K562 (cell line): ENCODE data around the gene NOTCH3. TPM values are rescaled to one million over a fixed set of nuclear protein-coding genes. Genes with fewer than 3 reads are reported as not detected.

Experiments used
- ATAC-seq: fragments of 200-7000 bp; cut with Tn5 transposase; 3 replicates; pipeline ENCODE4 v1.9.1; 2020; ENCODE audit warnings: moderate library complexity
- BruUV-seq: library from RNA; stranded (reverse); fragments of 400-500 nt; replicated peaks from 2 replicates; lab custom pipeline; 2021; lab: Mats Ljungman, UMichigan
- CTCF ChIA-PET: fragments of 300-600 bp; formaldehyde crosslinking; extraction: SDS; loops from one replicate; lab custom pipeline; 2021; ENCODE audit warnings: low intra/inter-chr PET ratio; lab: Yijun Ruan, JAX
- POLR2A ChIA-PET: fragments of 300-600, 350-650 bp; sonication (Branson Sonifier 250); formaldehyde crosslinking; extraction: SDS; loops from one replicate; lab custom pipeline; 2021; ENCODE audit warnings: antibody characterized with exemption, inconsistent platforms; lab: Yijun Ruan, JAX
- DNase-seq, 4 experiments: peaks; one replicate each; pipeline versions ENCODE4 v3.0.0 to v3.0.0-alpha.2; 2011 to 2018; ENCODE audit warnings: low spot score in 3 of 4, mixed read lengths in 3 of 4; ENCODE audit errors: extremely low read depth in 1 of 4
- FAIRE-seq: peaks from 2 replicates; lab custom pipeline; 2011; peaks lifted over from hg19 to GRCh38; lab: Jason Lieb, UNC
- H2AFZ ChIP-seq: 2 replicates; pipeline ENCODE4 v1.6.0; 2011; ENCODE audit warnings: low read depth, low read length, control low read depth, inconsistent platforms
- H3K27ac ChIP-seq: fragments of 200-600 bp; 3 replicates; pipeline ENCODE4 v1.8.0; 2011; ENCODE audit warnings: low read depth, mild to moderate bottlenecking, control low read depth, inconsistent platforms, low read length, moderate library complexity, mixed read lengths; ENCODE audit errors: extremely low read depth
- H3K27me3 ChIP-seq, 2 experiments: fragments of 300-600 bp in 1 of 2; 2 replicates in 1 of 2; 3 replicates in 1 of 2; pipeline versions ENCODE4 v1.6.0 to v1.8.0; 2011; ENCODE audit warnings: inconsistent platforms in 2 of 2, low read length in 2 of 2, mild to moderate bottlenecking in 1 of 2, mixed read lengths in 1 of 2, moderate library complexity in 1 of 2; ENCODE audit not compliant: control insufficient read depth in 2 of 2, insufficient read depth in 2 of 2
- H3K36me3 ChIP-seq: fragments of 300-600 bp; 3 replicates; pipeline ENCODE4 v1.8.0; 2011; ENCODE audit warnings: mild to moderate bottlenecking, low read length, inconsistent platforms; ENCODE audit not compliant: control insufficient read depth, insufficient read depth
- H3K4me1 ChIP-seq, 2 experiments: fragments of 200-600 bp in 1 of 2; replicated peaks in 1 of 2; 2 replicates in 1 of 2; 3 replicates in 1 of 2; pipeline versions ENCODE4 v1.5.1 to v1.8.0; 2011; ENCODE audit warnings: inconsistent platforms in 2 of 2, low read length in 2 of 2, mild to moderate bottlenecking in 1 of 2, mixed read lengths in 1 of 2, moderate library complexity in 1 of 2; ENCODE audit not compliant: control insufficient read depth in 2 of 2, insufficient read depth in 2 of 2
- H3K4me2 ChIP-seq: 2 replicates; pipeline ENCODE4 v1.6.1; 2011; ENCODE audit warnings: low read length, control low read depth, inconsistent platforms, mixed read lengths; ENCODE audit not compliant: insufficient read depth
- H3K4me3 ChIP-seq: fragments of 200-600 bp; sonication (generic), shearing (Covaris generic); 2 replicates; pipeline ENCODE4 v1.5.1; 2016; ENCODE audit warnings: control low read depth, inconsistent platforms
- H3K79me2 ChIP-seq: fragments of 200-600 bp; 3 replicates; pipeline ENCODE4 v1.8.0; 2011; ENCODE audit warnings: low read length, inconsistent platforms; ENCODE audit not compliant: control insufficient read depth, insufficient read depth
- H3K9ac ChIP-seq, 2 experiments: 2 replicates each; pipeline versions ENCODE4 v1.6.0 to v1.6.1; 2011; ENCODE audit warnings: low read depth in 2 of 2, low read length in 2 of 2, control low read depth in 1 of 2, inconsistent platforms in 1 of 2, mild to moderate bottlenecking in 1 of 2, mixed read lengths in 1 of 2; ENCODE audit not compliant: insufficient read depth in 1 of 2
- H3K9me1 ChIP-seq: one replicate; pipeline ENCODE4 v1.6.0; 2011; ENCODE audit warnings: inconsistent platforms, mild to moderate bottlenecking, low read length, moderate library complexity; ENCODE audit not compliant: control insufficient read depth, insufficient read depth
- H3K9me3 ChIP-seq: replicated peaks from 2 replicates; pipeline ENCODE4 v1.5.1; 2011; ENCODE audit warnings: low read depth, low read length, inconsistent platforms; ENCODE audit not compliant: control insufficient read depth, insufficient read depth
- H4K20me1 ChIP-seq: replicated peaks from 2 replicates; pipeline ENCODE4 v1.6.1; 2011; ENCODE audit warnings: low read length, inconsistent platforms, mixed read lengths; ENCODE audit not compliant: control insufficient read depth, insufficient read depth
- ASH1L ChIP-seq: fragments of 450-650 bp; IDR thresholded peaks from 2 replicates; pipeline ENCODE4 v1.6.1; 2018; ENCODE audit warnings: borderline replicate concordance, mild to moderate bottlenecking, low read depth; ENCODE audit not compliant: partially characterized antibody
- CBX1 ChIP-seq: sonication (generic); IDR thresholded peaks from 2 replicates; pipeline ENCODE4 v1.6.1; 2016; ENCODE audit warnings: antibody characterized with exemption, low read depth, mild to moderate bottlenecking
- CCAR2 ChIP-seq: fragments of 200-400 bp; formaldehyde crosslinking; IDR thresholded peaks from 2 replicates; pipeline ENCODE4 v1.6.1; 2017; ENCODE audit warnings: mild to moderate bottlenecking, low read depth, low read length
- FOXA1 ChIP-seq: fragments of 450-650 bp; IDR thresholded peaks from 2 replicates; pipeline ENCODE4 v1.6.1; 2016; ENCODE audit warnings: mild to moderate bottlenecking, borderline replicate concordance
- GATAD2A ChIP-seq: fragments of 450-650 bp; IDR thresholded peaks from 2 replicates; pipeline ENCODE4 v1.6.1; 2017
- GTF2B ChIP-seq: IDR thresholded peaks from 2 replicates; pipeline ENCODE4 v1.6.1; 2011; ENCODE audit not compliant: insufficient read length; ENCODE audit errors: extremely low read depth
- HES1 ChIP-seq: fragments of 450-650 bp; IDR thresholded peaks from 2 replicates; pipeline ENCODE4 v1.6.1; 2016; ENCODE audit warnings: low read depth, mild to moderate bottlenecking, moderate library complexity
- HNRNPH1 ChIP-seq: fragments of 200-400 bp; formaldehyde crosslinking; optimal IDR thresholded peaks from 2 replicates; pipeline ENCODE3; 2017; ENCODE audit warnings: low read depth, mild to moderate bottlenecking, low read length, moderate library complexity
- HNRNPK ChIP-seq: fragments of 200-400 bp; formaldehyde crosslinking; IDR thresholded peaks from one replicate; pipeline ENCODE4 v1.6.1; 2018; ENCODE audit warnings: mild to moderate bottlenecking, low read depth, low read length; ENCODE audit not compliant: poor library complexity, severe bottlenecking
- LARP7 ChIP-seq: fragments of 450-650 bp; IDR thresholded peaks from 2 replicates; pipeline ENCODE4 v1.6.1; 2016
- MYNN ChIP-seq, 2 experiments: sonication (generic); formaldehyde crosslinking in 1 of 2; IDR thresholded peaks; 2 replicates each; pipeline versions ENCODE4 v1.5.0 to v1.6.1; 2016 to 2020; ENCODE audit warnings: antibody characterized with exemption in 1 of 2, missing genetic modification reagents in 1 of 2
- NFIX ChIP-seq: fragments of 250-450 bp; sonication (Bioruptor Pico); IDR thresholded peaks from 2 replicates; pipeline ENCODE4 v1.4.0; 2020; ENCODE audit warnings: low read depth, mild to moderate bottlenecking, moderate library complexity
- NRF1 ChIP-seq, 2 experiments: fragments of 450-650 bp; IDR thresholded peaks in 1 of 2; conservative IDR thresholded peaks in 1 of 2; 2 replicates each; pipeline ENCODE4 v1.6.1; 2014; ENCODE audit warnings: mild to moderate bottlenecking in 2 of 2
- RCOR1 ChIP-seq, 2 experiments: IDR thresholded peaks; 2 replicates each; pipeline ENCODE4 v1.6.1; 2012; ENCODE audit warnings: low read depth in 2 of 2, low read length in 2 of 2, borderline replicate concordance in 1 of 2, improper control_type of control experiment in 1 of 2
- RFX5 ChIP-seq: IDR thresholded peaks from 2 replicates; pipeline ENCODE4 v1.6.1; 2011; ENCODE audit warnings: low read depth, mild to moderate bottlenecking, improper control_type of control experiment, low read length
- SIRT6 ChIP-seq: IDR thresholded peaks from one replicate; pipeline ENCODE4 v1.6.1; 2012; ENCODE audit warnings: low read depth, mild to moderate bottlenecking, control low read depth, inconsistent platforms, low read length, moderate library complexity
- TCF7L2 ChIP-seq: fragments of 150-350 bp; IDR thresholded peaks from 2 replicates; pipeline ENCODE4 v1.6.1; 2016; ENCODE audit warnings: low read depth, mild to moderate bottlenecking, low read length, moderate library complexity
- ZBTB1 ChIP-seq: sonication (generic); formaldehyde crosslinking; IDR thresholded peaks from 2 replicates; pipeline ENCODE4 v1.8.1; 2023; ENCODE audit warnings: missing genetic modification reagents, low read depth, mild to moderate bottlenecking, borderline replicate concordance
- ZC3H11A ChIP-seq: IDR thresholded peaks from 2 replicates; pipeline ENCODE4 v1.6.1; 2012; ENCODE audit warnings: low read depth, low read length, improper control_type of control experiment
- ZNF354B ChIP-seq: fragments of 250-450 bp; sonication (Bioruptor Pico); IDR thresholded peaks from 2 replicates; pipeline ENCODE4 v1.4.0; 2020
- WGBS: fragments of 100-300 bp; shearing (Covaris generic); methylation state at CpG from one replicate; pipeline ENCODE4 v1.1.6; 2016; ENCODE audit warnings: low coverage, mixed read lengths; ENCODE audit not compliant: insufficient coverage; ENCODE audit errors: missing lambda C conversion rate; 5-methylcytosine and 5-hydroxymethylcytosine counted together
- in situ Hi-C: fragments of 300-500 bp; cut with MboI; formaldehyde crosslinking; loops from 4 replicates; pipeline ENCODE4 v1.15.0; 2018; ENCODE audit warnings: inconsistent platforms, mixed read lengths
- intact Hi-C: fragments of 100-400 bp; cut with micrococcal nuclease; formaldehyde crosslinking; loops from 2 replicates; pipeline ENCODE4 v1.14.2; 2022
- polyA plus RNA-seq, 8 experiments: library from polyadenylated mRNA; depleted of rRNA in 4 of 8; stranded (reverse) in 5 of 8; unstranded in 3 of 8; fragments of >200 nt; fragmentation: Nextera tagmentation in 2 of 8; fragmentation: Illumina TruSeq in 1 of 8; extraction: Ambion mirVana in 2 of 8; extraction: Trizol in 1 of 8; gene quantifications; 2 replicates each; pipeline versions ENCODE4 v1.2.1 to v1.2.3, GENCODE V29; 2011 to 2014; ENCODE audit warnings: inconsistent platforms in 1 of 8, missing spikeins in 1 of 8
- total RNA-seq, 7 experiments: library from RNA; depleted of rRNA in 6 of 7; stranded (reverse); fragments of >200 nt in 6 of 7; fragmentation: Illumina TruSeq in 2 of 7; extraction: Trizol in 2 of 7; gene quantifications; 2 replicates each; pipeline versions ENCODE4 v1.2.1 to v1.2.3, GENCODE V29; 2011 to 2021; ENCODE audit warnings: low replicate concordance in 1 of 7
- TF ChIP-seq, protein P1 (sequence below): fragments of 250-450 bp; sonication (Bioruptor Pico); IDR thresholded peaks from 2 replicates; pipeline ENCODE4 v1.8.0; 2021; ENCODE audit warnings: moderate library complexity, mild to moderate bottlenecking, inconsistent platforms

NOTCH3 gene
- total and polyA plus RNA-seq, 9 of the 15 experiments (the other 6 are each of a cell fraction or from before 2014, with no cell fraction given) = under 0.01 to 1.2 (median 0.16) TPM

DNA sequence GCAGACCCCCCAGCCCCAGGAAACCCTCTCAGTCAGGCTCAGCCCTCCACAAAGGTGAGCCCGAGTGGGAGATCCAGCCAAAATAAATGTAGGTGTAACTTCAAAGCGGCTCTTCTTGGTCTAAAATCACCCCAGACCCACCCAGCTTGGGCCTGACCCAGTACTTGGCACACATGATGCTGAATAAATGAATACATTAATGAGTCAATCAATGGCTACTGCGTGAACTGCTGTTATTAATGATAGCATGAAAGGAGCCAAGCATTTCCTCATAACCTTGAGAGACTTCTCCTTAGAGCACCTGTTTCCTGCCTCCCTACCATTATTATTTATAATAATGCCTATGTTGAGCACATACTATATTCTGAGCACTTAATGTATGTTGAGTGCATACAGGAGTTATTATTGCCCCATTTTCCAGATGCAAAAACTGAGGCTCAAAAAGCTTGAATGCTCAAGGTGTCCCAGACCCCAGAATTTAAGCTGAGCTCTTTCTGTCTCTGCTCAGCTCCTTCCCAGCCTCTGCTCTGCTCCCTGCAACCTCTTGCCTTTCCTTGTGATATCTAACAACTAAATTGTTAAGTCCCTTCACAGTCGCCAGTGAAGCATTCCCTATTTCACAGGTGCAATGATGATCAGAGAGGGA lies 4.3 kb downstream of the NOTCH3 start:
- H3K9ac ChIP-seq = no peak overlapping the region
- no peak overlapping the region for H3K4me3 ChIP-seq
- CTCF ChIA-PET = no interaction called here
- TF ChIP-seq RFX5 (no peak), FOXA1 (no peak), SIRT6 (no peak), CBX1 (0 out of 2 replicates have a peak, but pooled peaks have one; percentile 23), ASH1L (no peak), TCF7L2 (no peak), LARP7 (no peak), GATAD2A (no peak), ZC3H11A (no peak), CCAR2 (no peak), NFIX (CRISPR knock-in tag) (no peak), RCOR1 (IDR thresholded peaks at IDR 0.05; ENCODE audit: borderline replicate concordance in 1 of 2, low read depth in 2 of 2, low read length in 2 of 2) (peak in 1 of 2 experiments; percentile 43; a peak in 1 of 4 replicates), MYNN (IDR thresholded peaks at IDR 0.05) (no peak), MYNN (CRISPR knock-in tag; IDR thresholded peaks at IDR 0.05) (no peak), GTF2B (no peak), HNRNPH1 (no peak), ZBTB1 (CRISPR knock-in tag) (no peak), HNRNPK (no peak), NRF1 (conservative IDR thresholded peaks at IDR 0.05 in 1 of 2, IDR thresholded peaks at IDR 0.05 in 1 of 2) (0 out of 4 replicates have a peak, but pooled peaks of 1 of the 2 experiments have one; percentile 3), HES1 (no peak), ZNF354B (CRISPR knock-in tag) (no peak)
- TF ChIP-seq, protein P1, sequence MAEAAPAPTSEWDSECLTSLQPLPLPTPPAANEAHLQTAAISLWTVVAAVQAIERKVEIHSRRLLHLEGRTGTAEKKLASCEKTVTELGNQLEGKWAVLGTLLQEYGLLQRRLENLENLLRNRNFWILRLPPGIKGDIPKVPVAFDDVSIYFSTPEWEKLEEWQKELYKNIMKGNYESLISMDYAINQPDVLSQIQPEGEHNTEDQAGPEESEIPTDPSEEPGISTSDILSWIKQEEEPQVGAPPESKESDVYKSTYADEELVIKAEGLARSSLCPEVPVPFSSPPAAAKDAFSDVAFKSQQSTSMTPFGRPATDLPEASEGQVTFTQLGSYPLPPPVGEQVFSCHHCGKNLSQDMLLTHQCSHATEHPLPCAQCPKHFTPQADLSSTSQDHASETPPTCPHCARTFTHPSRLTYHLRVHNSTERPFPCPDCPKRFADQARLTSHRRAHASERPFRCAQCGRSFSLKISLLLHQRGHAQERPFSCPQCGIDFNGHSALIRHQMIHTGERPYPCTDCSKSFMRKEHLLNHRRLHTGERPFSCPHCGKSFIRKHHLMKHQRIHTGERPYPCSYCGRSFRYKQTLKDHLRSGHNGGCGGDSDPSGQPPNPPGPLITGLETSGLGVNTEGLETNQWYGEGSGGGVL = no peak

More for the DNA sequence above, 4.3 kb downstream of the NOTCH3 start:
- Histone ChIP-seq H3K27ac (no peak overlapping the region), H3K27me3 (peaks cover 8 to 40% of the 10 kb centered on the region in 2 experiments; a peak in 4 of 5 replicates), H3K9me1 (no peaks in the 10 kb centered on the region), H3K9me3 (no peaks in the 10 kb centered on the region), H3K4me2 (no peak overlapping the region), H3K36me3 (no peaks in the 10 kb centered on the region), H4K20me1 (no peaks in the 10 kb centered on the region; the same call in 1 of the 2 replicates), H2AFZ (no peak overlapping the region), H3K4me1 (peaks cover 0 to 32% of the 10 kb centered on the region in 2 experiments; a peak in 2 of 5 replicates), H3K79me2 (no peaks in the 10 kb centered on the region)
- no peak for ATAC-seq
- POLR2A ChIA-PET = no interaction called here
- 0% methylated on average over 4 of the region's 4 CpGs for WGBS
- DNase-seq = no peak
- intact Hi-C loops (no loop called here), in situ Hi-C loops (no loop called here)
- FAIRE-seq = no peak
- no TSS peak for BruUV-seq
